ENCODE measurements around the gene SNED1. TPM values are rescaled to one million over a fixed set of nuclear protein-coding genes. Genes with fewer than 3 reads are reported as not detected.

The SNED1 gene
- total and polyA plus RNA-seq, 2 experiments from 2014 or later, result 1.5 to 2.8 TPM

DNA sequence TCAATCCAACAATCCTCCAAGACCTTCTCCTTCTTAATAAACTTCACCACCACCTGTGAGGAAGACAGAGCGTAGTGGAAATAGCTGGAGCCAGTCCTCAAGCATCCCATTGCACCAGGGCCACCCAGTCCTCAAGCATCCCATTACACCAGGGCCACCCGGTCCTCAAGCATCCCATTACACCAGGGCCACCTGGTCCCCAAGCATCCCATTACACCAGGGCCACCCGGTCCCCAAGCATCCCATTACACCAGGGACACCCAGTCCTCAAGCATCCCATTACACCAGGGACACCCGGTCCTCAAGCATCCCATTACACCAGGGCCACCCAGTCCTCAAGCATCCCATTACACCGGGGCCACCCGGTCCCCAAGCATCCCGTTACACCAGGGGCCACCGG, 116.9 kb downstream of the SNED1 start (continued):
- TF ChIP-seq, protein P1, sequence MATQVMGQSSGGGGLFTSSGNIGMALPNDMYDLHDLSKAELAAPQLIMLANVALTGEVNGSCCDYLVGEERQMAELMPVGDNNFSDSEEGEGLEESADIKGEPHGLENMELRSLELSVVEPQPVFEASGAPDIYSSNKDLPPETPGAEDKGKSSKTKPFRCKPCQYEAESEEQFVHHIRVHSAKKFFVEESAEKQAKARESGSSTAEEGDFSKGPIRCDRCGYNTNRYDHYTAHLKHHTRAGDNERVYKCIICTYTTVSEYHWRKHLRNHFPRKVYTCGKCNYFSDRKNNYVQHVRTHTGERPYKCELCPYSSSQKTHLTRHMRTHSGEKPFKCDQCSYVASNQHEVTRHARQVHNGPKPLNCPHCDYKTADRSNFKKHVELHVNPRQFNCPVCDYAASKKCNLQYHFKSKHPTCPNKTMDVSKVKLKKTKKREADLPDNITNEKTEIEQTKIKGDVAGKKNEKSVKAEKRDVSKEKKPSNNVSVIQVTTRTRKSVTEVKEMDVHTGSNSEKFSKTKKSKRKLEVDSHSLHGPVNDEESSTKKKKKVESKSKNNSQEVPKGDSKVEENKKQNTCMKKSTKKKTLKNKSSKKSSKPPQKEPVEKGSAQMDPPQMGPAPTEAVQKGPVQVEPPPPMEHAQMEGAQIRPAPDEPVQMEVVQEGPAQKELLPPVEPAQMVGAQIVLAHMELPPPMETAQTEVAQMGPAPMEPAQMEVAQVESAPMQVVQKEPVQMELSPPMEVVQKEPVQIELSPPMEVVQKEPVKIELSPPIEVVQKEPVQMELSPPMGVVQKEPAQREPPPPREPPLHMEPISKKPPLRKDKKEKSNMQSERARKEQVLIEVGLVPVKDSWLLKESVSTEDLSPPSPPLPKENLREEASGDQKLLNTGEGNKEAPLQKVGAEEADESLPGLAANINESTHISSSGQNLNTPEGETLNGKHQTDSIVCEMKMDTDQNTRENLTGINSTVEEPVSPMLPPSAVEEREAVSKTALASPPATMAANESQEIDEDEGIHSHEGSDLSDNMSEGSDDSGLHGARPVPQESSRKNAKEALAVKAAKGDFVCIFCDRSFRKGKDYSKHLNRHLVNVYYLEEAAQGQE (IDR thresholded peaks at IDR 0.05; ENCODE audit: unreplicated experiment), result no peak
- TF ChIP-seq EZH2phosphoT487 (IDR thresholded peaks at IDR 0.05; ENCODE audit: unreplicated experiment) (no peak), ZNF114 (CRISPR knock-in tag; IDR thresholded peaks at IDR 0.05) (no peak), POLR2AphosphoS5 (IDR thresholded peaks at IDR 0.05; ENCODE audit: low read depth) (no peak)

DNA sequence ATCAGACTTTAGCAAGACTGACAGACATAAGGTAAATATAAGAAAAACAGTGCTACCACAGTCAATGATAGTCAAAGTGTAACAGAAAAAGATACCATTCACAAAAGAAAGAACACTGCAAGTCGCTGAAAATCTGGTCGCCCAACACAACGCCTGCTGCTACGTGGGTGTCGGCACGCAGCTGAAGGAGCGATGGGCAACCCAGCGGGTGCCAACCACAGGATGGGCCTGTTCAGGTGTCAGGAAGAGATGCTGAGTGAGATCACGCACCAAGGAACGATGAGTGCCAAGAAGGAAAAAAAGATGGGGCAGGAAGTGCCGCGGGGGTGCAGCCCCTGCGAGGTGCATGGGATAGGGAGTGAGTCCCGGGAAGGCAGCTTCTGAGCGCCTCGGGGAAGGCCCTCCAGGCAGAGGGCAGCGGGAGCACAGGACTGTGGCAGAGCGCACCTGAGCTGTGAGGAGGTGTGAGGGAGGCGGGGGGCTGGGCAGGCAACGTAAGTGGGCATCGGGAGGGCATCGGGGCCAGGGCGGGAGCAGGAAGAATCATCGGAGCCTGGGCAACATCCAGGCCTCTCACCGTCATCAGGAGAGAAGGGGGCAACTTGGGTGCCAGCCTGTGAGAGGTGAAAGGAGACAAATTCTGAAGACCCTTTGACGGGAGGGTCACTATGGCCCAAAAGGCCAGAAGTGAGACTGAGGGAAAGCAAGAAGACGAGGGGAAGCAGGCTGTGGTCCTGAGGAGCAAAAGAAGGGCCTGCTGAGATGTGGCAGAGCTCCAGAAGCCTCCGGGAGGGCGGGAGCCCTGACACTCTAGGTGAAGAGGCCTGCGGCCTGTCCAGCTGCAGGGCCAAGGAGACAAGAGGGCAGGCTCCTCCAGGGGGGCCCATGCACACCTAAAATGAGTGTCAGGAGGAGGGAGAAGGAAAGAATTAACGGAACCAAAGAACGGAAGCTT, 118.5 kb downstream of the SNED1 start:
- no peaks in the 10 kb centered on the region for H3K27me3 ChIP-seq (ENCODE audit: insufficient read depth)
- no peak overlapping the region for H3K4me2 ChIP-seq
- Mint-ChIP-seq H3K27ac (no peak overlapping the region), H3K4me3 (no peak overlapping the region), H3K36me3 (ENCODE audit: low read depth) (peaks cover 35% of the 10 kb centered on the region), H3K27me3 (ENCODE audit: insufficient read depth, low read depth, poor library complexity) (peaks cover 1% of the 10 kb centered on the region), H3K9me3 (no peaks in the 10 kb centered on the region), H3K4me1 (no peaks in the 10 kb centered on the region)
- no peak for DNase-seq (ENCODE audit: low spot score)
- no peaks in the 10 kb centered on the region; the same call in none of the 2 replicates for H4K20me1 ChIP-seq (replicated peaks; ENCODE audit: insufficient read depth)
- peaks cover 12% of the 10 kb centered on the region for H3K36me3 ChIP-seq (ENCODE audit: insufficient read depth)
- H3K79me2 ChIP-seq (replicated peaks; ENCODE audit: insufficient read depth), result no peaks in the 10 kb centered on the region
- H3K4me3 ChIP-seq, result no peak overlapping the region
- H3K27ac ChIP-seq (ENCODE audit: low read depth), result no peak overlapping the region
- H3K9me2 ChIP-seq (ENCODE audit: insufficient read depth), result no peaks in the 10 kb centered on the region
- TF ChIP-seq JUNB (IDR thresholded peaks at IDR 0.05; ENCODE audit: unreplicated experiment) (no peak), STAT1 (IDR thresholded peaks at IDR 0.05; ENCODE audit: unreplicated experiment) (no peak), ZNF331 (CRISPR knock-in tag; IDR thresholded peaks at IDR 0.05; ENCODE audit: low read depth) (no peak), ZNF114 (CRISPR knock-in tag; IDR thresholded peaks at IDR 0.05) (no peak), CREB1 (CRISPR knock-in tag; IDR thresholded peaks at IDR 0.05; ENCODE audit: low read depth) (no peak), POLR2AphosphoS5 (IDR thresholded peaks at IDR 0.05; ENCODE audit: low read depth) (no peak), NANOG (IDR thresholded peaks at IDR 0.05; ENCODE audit: borderline replicate concordance) (no peak), EZH2phosphoT487 (IDR thresholded peaks at IDR 0.05; ENCODE audit: unreplicated experiment) (no peak)
- TF ChIP-seq, protein P2, sequence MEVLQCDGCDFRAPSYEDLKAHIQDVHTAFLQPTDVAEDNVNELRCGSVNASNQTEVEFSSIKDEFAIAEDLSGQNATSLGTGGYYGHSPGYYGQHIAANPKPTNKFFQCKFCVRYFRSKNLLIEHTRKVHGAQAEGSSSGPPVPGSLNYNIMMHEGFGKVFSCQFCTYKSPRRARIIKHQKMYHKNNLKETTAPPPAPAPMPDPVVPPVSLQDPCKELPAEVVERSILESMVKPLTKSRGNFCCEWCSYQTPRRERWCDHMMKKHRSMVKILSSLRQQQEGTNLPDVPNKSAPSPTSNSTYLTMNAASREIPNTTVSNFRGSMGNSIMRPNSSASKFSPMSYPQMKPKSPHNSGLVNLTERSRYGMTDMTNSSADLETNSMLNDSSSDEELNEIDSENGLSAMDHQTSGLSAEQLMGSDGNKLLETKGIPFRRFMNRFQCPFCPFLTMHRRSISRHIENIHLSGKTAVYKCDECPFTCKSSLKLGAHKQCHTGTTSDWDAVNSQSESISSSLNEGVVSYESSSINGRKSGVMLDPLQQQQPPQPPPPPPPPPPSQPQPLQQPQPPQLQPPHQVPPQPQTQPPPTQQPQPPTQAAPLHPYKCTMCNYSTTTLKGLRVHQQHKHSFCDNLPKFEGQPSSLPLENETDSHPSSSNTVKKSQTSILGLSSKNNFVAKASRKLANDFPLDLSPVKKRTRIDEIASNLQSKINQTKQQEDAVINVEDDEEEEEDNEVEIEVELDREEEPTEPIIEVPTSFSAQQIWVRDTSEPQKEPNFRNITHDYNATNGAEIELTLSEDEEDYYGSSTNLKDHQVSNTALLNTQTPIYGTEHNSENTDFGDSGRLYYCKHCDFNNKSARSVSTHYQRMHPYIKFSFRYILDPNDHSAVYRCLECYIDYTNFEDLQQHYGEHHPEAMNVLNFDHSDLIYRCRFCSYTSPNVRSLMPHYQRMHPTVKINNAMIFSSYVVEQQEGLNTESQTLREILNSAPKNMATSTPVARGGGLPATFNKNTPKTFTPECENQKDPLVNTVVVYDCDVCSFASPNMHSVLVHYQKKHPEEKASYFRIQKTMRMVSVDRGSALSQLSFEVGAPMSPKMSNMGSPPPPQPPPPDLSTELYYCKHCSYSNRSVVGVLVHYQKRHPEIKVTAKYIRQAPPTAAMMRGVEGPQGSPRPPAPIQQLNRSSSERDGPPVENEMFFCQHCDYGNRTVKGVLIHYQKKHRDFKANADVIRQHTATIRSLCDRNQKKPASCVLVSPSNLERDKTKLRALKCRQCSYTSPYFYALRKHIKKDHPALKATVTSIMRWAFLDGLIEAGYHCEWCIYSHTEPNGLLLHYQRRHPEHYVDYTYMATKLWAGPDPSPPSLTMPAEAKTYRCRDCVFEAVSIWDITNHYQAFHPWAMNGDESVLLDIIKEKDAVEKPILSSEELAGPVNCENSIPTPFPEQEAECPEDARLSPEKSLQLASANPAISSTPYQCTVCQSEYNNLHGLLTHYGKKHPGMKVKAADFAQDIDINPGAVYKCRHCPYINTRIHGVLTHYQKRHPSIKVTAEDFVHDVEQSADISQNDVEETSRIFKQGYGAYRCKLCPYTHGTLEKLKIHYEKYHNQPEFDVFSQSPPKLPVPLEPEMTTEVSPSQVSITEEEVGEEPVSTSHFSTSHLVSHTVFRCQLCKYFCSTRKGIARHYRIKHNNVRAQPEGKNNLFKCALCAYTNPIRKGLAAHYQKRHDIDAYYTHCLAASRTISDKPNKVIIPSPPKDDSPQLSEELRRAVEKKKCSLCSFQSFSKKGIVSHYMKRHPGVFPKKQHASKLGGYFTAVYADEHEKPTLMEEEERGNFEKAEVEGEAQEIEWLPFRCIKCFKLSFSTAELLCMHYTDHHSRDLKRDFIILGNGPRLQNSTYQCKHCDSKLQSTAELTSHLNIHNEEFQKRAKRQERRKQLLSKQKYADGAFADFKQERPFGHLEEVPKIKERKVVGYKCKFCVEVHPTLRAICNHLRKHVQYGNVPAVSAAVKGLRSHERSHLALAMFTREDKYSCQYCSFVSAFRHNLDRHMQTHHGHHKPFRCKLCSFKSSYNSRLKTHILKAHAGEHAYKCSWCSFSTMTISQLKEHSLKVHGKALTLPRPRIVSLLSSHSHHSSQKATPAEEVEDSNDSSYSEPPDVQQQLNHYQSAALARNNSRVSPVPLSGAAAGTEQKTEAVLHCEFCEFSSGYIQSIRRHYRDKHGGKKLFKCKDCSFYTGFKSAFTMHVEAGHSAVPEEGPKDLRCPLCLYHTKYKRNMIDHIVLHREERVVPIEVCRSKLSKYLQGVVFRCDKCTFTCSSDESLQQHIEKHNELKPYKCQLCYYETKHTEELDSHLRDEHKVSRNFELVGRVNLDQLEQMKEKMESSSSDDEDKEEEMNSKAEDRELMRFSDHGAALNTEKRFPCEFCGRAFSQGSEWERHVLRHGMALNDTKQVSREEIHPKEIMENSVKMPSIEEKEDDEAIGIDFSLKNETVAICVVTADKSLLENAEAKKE (CRISPR knock-in tag; IDR thresholded peaks at IDR 0.05), result no peak
- TF ChIP-seq, protein P3, sequence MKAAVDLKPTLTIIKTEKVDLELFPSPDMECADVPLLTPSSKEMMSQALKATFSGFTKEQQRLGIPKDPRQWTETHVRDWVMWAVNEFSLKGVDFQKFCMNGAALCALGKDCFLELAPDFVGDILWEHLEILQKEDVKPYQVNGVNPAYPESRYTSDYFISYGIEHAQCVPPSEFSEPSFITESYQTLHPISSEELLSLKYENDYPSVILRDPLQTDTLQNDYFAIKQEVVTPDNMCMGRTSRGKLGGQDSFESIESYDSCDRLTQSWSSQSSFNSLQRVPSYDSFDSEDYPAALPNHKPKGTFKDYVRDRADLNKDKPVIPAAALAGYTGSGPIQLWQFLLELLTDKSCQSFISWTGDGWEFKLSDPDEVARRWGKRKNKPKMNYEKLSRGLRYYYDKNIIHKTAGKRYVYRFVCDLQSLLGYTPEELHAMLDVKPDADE (IDR thresholded peaks at IDR 0.05), result no peak
- no peak for ATAC-seq
- no peaks in the 10 kb centered on the region for H3K4me1 ChIP-seq (ENCODE audit: insufficient read depth)
- no peaks in the 10 kb centered on the region for H3F3A ChIP-seq (replicated peaks; ENCODE audit: low read depth)
- H2AFZ ChIP-seq, result no peak overlapping the region

Measured in GM23338 (cell line).